GM21528 (cell line): ENCODE data around the gene LYPD6.
"Not testable (repeated sequence)": the region's sequence is repeated elsewhere in the genome, so short reads cannot be mapped to it uniquely, and the experiment has no call there.

Experiments
- ATAC-seq: cut with Tn5 transposase; IDR thresholded peaks from one replicate; pipeline ENCODE4 v1.9.1; 2021; ENCODE audit warnings: mild to moderate bottlenecking, moderate library complexity; ENCODE audit not compliant: unreplicated experiment, low FRiP score

The LYPD6 gene

DNA sequence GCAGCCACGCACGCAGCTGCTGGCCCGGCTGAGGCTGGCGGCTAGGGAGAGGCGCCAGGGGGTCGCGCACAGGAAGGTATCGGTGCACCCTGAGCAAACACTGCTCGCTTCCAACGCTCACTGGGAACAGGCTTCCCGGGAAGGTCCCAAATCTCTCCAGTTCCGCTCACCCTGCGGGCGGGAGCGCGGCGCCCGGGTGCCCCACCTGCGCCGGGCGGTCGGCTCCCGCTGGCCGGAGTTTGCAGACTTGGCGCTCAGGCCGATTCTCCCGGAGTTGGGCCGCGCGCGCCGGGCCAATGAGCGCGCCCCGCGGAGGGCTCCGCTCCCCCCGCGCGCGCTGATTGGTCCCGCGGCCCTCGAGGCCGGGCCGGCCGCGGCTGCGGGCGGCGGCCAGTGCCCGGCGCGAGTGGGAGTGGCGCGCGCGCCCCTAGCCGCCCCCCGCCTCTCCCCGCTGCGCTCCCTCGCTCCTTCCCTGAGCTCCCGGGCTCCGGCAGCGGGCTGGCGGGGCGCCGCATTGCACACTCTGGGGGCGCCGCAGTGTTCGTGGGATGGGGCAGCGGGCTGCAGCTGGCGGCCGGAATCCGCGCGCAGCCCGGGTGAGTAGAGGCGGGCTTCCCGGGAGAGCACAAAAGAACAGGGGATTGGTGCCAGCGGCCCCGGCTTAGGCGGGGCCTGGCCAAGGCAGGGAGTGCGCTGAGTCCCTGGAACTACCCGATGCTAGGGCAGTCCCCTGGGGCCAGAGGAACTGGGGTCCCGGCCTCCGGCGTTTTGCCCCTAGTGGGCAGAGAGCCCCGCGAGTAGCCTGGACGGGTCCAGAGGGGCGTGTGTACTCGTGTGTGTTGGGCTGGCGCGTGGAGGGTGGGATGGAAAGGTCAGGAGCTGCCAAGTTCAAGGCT, at the start of gene LYPD6:
TSS of gene LYPD6 (plus strand) at position 461 of the 896 bp plus-strand sequence. CDS start 107,122 bp downstream, outside the sequence.
- ATAC-seq = peak; percentile 83

DNA sequence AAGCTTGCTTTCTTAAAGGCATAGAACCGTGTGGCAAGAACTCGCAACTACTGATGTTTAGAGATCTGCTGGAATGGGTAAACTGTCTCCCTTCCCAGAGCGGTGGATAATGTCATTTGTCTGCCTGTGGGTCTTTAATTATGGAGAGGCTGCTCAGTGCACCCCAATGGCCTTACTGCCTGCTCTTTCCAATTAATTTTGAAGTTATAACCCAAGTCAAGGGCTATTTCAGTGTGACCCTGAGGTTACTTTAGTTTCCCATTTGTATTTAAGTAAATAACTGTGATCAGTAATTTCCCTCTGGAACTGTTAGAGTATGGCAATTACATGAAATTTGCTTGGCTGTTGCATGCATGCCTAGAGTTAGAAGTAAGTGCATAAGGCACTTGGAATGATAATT, 48.9 kb upstream of the LYPD6 start:
- ATAC-seq = no peak

DNA sequence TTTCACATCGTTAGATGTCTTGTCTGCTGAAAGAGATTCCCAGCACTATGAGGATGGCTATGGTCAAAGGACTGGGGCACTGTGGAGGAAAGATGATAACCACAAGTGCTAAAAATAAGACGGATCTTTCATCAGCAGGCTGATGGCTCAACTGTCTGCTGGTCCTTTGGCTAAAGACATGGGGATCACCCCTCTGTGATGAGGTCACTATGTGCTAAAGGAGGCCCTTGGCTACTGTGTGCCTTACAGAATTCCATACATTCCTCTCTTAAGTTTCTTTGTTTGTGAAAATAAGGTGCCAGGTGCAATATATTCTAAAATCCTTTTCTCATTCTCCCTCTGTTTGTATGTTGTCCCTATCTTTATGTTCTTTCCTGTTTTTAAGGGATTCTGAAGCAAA, 39.7 kb upstream of the LYPD6 start:
- ATAC-seq = no peak

- no peak for ATAC-seq
These were observed 38.5 kb upstream of the LYPD6 start for GRCh38 chr2:149291881-149292280.

DNA sequence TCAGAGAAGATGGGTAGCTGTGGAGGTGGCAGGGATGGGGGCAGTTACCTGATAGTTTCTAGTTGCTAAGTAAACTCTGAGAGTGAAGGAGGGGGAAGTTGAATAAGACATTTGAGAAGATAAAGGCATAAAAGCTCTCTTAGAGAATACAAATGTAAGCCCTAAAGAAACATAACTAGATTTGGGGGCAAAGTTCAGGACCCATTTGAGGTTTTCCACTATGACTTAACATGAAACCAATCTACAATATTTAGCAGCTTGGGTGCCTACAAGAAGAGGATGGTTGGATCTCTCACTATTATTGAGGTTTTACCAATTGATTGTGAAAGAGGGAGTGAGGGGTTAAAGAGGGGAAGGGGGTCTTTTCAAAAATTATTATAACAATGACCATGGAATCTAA, 34.4 kb upstream of the LYPD6 start:
- no peak for ATAC-seq

- no peak for ATAC-seq
These were observed 23.4 kb upstream of the LYPD6 start for GRCh38 chr2:149307014-149307413.

DNA sequence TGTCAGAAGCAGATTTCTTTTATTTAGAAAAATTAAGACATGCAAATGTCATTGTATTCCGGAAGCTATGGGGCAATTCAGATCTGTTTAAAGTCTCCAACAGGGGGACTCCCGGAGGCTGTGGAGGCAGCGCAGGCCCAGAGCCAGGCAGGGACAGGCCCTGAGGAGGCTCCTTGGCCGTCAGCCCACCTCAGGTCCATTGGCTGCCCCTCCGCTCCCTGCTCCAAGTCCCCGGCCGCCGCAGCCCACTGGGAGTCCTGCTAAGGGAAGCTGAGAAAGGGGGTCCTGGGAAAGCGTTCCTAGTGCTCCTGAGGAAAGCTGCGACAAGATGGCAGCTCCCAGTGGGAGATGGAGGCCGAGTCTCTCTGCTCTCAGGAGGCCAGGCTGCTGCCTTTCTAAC, 20.0 kb upstream of the LYPD6 start:
- ATAC-seq = no peak

DNA sequence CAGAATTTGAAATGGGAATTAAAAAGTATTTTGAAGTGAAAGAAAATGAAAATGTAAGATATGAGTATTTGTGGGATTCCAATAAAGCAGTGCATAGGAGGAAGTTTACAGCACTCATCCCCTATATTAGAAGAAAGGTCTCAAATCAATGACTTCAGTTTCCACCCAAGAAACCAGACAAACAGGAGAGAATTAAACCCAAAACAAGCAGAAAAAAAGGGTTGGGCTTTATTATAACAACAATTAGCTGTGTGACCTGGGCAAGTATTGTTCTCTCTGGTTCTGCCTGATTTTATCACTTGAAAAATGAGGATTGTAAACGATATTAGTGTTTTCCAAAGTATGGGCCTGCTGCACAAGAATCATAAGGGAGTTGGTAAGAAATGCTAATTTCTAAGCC, 18.3 kb upstream of the LYPD6 start:
- ATAC-seq = no peak

DNA sequence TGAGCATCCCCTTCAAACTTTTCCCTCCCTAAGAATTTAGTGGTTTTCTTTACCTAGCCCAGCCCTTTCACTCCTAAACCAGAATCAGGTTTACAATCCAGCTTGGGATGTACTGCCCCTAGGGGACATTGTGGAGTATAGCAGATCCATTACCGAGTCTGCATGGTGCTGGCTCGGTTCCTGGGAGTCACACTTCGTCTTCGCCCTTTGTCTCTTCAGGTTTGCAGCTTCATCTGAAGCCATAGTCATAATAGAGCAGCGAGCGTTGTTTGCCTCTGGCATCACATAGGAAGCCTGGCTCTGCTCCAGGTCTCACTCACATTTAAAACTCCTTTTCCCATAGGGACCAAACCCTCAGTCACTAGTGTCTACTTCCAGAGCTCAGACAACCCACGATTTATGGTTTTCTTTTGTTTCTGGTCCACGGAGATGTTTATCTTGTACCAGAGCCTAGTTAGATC, 16.8 kb upstream of the LYPD6 start:
- peak; percentile 96 for ATAC-seq

DNA sequence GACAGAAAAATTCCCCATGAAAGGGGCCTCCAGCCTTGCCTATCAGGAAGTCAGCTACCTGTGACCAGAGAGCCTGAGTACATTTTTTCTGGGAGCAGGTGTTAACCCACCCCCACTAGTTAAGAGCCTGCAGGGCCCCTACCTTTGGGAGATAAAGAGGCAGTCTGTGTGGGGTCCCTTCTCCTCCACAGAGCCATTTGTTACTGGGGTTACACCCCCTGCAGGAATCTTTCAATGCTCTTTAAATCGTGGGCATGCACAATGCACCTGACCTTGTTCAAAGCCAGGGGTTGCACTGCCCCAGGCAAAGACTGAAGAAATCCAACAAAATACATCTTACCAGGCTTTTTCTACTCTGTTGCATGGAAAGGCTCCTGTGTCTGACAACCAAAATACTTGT, 15.7 kb upstream of the LYPD6 start:
- no peak for ATAC-seq

GRCh38 chr2:149315461-149315860, 14.9 kb upstream of the LYPD6 start:
- no peak for ATAC-seq

DNA sequence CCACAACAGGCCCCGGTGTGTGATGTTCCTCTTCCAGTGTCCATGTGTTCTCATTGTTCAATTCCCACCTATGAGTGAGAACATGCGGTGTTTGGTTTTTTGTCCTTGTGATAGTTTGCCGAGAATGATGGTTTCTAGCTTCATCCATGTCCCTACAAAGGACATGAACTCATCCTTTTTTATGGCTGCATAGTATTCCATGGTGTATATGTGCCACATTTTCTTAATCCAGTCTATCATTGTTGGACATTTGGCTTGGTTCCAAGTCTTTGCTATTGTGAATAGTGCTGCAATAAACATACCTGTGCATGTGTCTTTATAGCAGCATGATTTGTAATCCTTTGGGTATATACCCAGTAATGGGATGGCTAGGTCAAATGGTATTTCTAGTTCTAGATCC, 11.8 kb upstream of the LYPD6 start:
- ATAC-seq = not testable (repeated sequence)

DNA sequence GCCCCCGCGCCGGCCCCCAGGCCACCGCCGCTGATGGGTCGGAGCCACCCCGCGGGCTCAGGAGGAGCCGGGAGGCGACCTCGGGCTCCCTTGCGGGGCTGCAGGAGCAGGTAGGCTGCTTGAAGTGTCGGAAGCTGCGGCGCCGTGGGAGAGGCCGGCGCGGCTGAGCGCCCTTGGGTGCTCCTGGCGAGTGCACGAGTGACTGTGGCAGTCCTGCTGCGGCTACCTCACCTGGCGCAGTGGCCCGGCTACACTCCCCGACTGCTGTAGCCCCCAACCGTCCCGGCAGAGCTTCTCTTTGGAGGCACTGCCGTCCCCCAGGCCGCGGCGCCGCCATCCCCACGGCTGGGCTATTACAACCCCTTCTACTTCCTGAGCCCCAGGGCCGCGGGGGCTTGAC, 10.0 kb upstream of the LYPD6 start:
- ATAC-seq = no peak

GRCh38 chr2:149329068-149329467, 1.3 kb upstream of the LYPD6 start:
- no peak for ATAC-seq

GRCh38 chr2:149329489-149330126, 779 bp upstream of the LYPD6 start:
- ATAC-seq = peak; percentile 17

GRCh38 chr2:149331023-149331400, 625 bp downstream of the LYPD6 start:
- no peak for ATAC-seq

GRCh38 chr2:149332364-149332763, 2.0 kb downstream of the LYPD6 start:
- ATAC-seq = no peak

DNA sequence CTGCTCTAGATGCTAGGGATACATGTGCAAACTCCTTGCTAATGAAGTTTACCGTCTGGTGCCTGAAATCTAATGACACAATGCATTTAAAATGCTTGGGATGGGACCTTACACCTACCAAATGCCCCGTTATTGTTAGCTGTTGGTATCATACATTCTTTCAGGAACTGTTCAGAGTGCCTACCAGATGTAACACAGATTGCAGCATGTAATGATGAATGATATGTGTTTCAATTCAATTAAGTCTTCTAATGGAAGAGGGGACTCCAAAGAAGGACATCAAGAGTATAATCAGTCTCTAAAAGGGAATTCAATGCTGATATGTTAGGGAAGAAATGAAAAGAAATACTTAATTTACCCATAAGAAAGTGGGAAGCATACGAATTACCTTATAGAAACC, 3.2 kb downstream of the LYPD6 start:
- ATAC-seq = no peak

- no peak for ATAC-seq
These were observed 3.8 kb downstream of the LYPD6 start for GRCh38 chr2:149334156-149334555.

DNA sequence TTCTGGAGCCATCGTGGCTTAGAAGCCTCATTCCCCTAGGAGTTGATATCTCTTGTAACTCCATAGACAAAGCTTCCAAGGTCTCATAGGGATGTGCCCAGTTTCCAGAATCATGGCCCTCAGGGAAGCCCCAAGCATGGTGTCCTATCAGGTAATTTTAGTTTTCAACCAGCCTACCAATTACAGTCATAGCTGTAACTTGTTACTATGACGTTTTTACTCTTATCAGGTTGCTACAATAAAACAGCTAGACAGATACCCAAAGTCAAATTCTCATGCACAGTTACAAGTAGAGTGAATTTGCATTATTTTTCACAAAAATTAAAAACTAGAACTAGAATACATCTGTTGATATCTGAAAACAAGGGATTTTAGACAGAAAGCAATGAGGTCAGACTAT, 8.9 kb downstream of the LYPD6 start:
- ATAC-seq = no peak

GRCh38 chr2:149342509-149342908, 12.1 kb downstream of the LYPD6 start:
- no peak for ATAC-seq

DNA sequence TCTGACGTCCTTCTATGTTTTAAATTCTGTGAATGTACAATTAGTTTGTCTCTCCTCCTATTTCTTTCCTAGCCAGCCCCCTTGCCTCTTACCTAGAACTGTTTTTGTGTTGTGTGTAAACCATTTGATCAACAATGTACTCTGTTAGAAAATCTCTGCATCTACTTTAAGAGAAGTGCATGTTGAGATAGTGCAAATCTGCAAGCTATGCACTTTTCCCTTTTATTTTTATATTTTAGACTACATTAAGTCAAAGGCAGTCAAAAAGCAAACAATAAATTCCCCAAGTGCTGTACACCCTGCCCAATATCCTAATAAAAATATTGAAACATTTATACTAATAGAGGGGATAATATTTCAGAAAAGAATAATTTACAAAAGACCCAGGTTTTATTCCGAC, 13.7 kb downstream of the LYPD6 start:
- no peak for ATAC-seq
